ENCODE data around the gene CLDN5. TPM values are rescaled to one million over a fixed set of nuclear protein-coding genes. Genes with fewer than 3 reads are reported as not detected.

The CLDN5 gene
- total and polyA plus RNA-seq, 2 of the 4 experiments (the other 2 are of a cell fraction) = 0.18 to 0.21 TPM

DNA sequence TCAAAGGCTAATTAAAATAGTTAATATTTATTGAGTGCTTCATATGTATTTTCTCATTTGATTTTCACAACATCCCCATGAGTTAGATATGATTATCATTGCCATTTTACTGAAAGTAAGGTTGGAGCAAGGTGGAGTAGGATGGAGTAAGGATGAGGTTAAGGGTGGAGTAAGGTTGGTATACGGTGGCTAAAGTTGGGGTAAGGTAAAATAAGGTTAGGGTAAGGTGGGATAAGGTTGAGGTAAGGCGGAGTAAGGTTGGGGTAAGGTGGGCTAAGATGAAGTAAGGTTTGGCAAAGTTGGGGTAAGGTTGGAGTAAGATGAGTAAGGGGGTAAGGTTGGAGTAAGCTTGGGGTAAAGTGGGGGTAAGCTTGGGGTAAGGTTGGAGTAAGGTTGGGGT lies 45.8 kb upstream of the CLDN5 start:
- 73 to 100% methylated on average over 2 of the region's 2 CpGs for WGBS, 2 experiments (ENCODE audit: extremely low coverage in 2 of 2, insufficient read length in 1 of 2)
- Histone ChIP-seq H3K56ac (ENCODE audit: extremely low read depth, insufficient read depth, low read length) (no peak overlapping the region), H3K9me3 (ENCODE audit: control insufficient read depth, insufficient read depth, low read length) (no peaks in the 10 kb centered on the region), H2BK20ac (ENCODE audit: low read depth, low read length) (no peak overlapping the region), H3K36me3 (ENCODE audit: control insufficient read depth, insufficient read depth, low read length) (no peaks in the 10 kb centered on the region), H3K4me3 (ENCODE audit: insufficient read depth, low read depth, low read length) (no peak overlapping the region), H2BK5ac (ENCODE audit: low read depth, low read length, poor library complexity, severe bottlenecking) (no peak overlapping the region), H3K18ac (ENCODE audit: low read depth, low read length) (no peak overlapping the region), H3K9me1 (ENCODE audit: insufficient read depth, low read length) (no peaks in the 10 kb centered on the region; the same call in none of the 2 replicates), H3K23ac (ENCODE audit: low read depth, low read length) (no peak overlapping the region), H3K4me1 (ENCODE audit: control insufficient read depth, insufficient read depth, low read length) (peaks cover 12% of the 10 kb centered on the region), H3K27me3 (ENCODE audit: control insufficient read depth, insufficient read depth, low read length) (peaks cover 6% of the 10 kb centered on the region; the same call in 1 of the 2 replicates), H3K9ac (ENCODE audit: low read depth, low read length) (no peak overlapping the region), H4K91ac (ENCODE audit: insufficient read depth, low read depth, low read length) (no peak overlapping the region), H2AK5ac (ENCODE audit: low read depth, low read length) (no peak overlapping the region), H3K4me2 (ENCODE audit: low read depth, low read length) (no peak overlapping the region), H2AK9ac (replicated peaks; ENCODE audit: low read depth, low read length, poor library complexity) (no peak overlapping the region), H4K5ac (ENCODE audit: low read depth, low read length) (no peak overlapping the region), H3K79me1 (ENCODE audit: low read depth in 1 of 2, low read length in 2 of 2) (no peaks in the 10 kb centered on the region), H3K14ac (replicated peaks; ENCODE audit: low read depth, low read length) (no peak overlapping the region), H4K8ac (ENCODE audit: low read depth in 2 of 2, low read length in 2 of 2) (no peak overlapping the region), H2BK15ac (ENCODE audit: low read depth, low read length) (no peak overlapping the region), H3K27ac (ENCODE audit: insufficient read depth, low read length) (no peak overlapping the region), H4K20me1 (ENCODE audit: insufficient read depth, low read length) (no peaks in the 10 kb centered on the region), H2AFZ (replicated peaks; ENCODE audit: low read length, poor library complexity) (no peak overlapping the region), H3K4ac (ENCODE audit: low read depth, low read length) (no peak overlapping the region), H2BK120ac (ENCODE audit: low read depth, low read length) (no peak overlapping the region)
- dilution Hi-C loops (cut with HindIII; ENCODE audit: low sequenced_read_pairs, unreplicated experiment) (no loop called here), in situ Hi-C loops (cut with MboI; ENCODE audit: low sequenced_read_pairs) (no loop called here), intact Hi-C loops (cut with micrococcal nuclease) (no loop called here)
- ChIA-PET POLR2A (ENCODE audit: unreplicated experiment) (no interaction called here), CTCF (no interaction called here)
- no peak for ATAC-seq (ENCODE audit: low read depth)
- BruUV-seq (replicated peaks) = no TSS peak
- no peak for DNase-seq
- TF ChIP-seq RCOR1 (IDR thresholded peaks at IDR 0.05; ENCODE audit: insufficient replicate concordance, low read length) (no peak), NFE2L2 (IDR thresholded peaks at IDR 0.05; ENCODE audit: low read depth, low read length) (no peak), POLR2A (IDR thresholded peaks at IDR 0.05; ENCODE audit: low read depth, low read length) (no peak), MAFK (IDR thresholded peaks at IDR 0.05; ENCODE audit: low read depth, low read length) (no peak), BHLHE40 (IDR thresholded peaks at IDR 0.05; ENCODE audit: low read depth, low read length) (no peak)
- TF ChIP-seq, protein P1, sequence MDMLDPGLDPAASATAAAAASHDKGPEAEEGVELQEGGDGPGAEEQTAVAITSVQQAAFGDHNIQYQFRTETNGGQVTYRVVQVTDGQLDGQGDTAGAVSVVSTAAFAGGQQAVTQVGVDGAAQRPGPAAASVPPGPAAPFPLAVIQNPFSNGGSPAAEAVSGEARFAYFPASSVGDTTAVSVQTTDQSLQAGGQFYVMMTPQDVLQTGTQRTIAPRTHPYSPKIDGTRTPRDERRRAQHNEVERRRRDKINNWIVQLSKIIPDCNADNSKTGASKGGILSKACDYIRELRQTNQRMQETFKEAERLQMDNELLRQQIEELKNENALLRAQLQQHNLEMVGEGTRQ (IDR thresholded peaks at IDR 0.05; ENCODE audit: low read depth, low read length) = no peak
